ENCODE data around the gene ATP2B2.
"Not testable (repeated sequence)": the region's sequence is repeated elsewhere in the genome, so short reads cannot be mapped to it uniquely, and the experiment has no call there.

Gene ATP2B2

GRCh38 chr3:10396931-10397330, 108.5 kb downstream of the ATP2B2 start:
- DNase-seq, result no peak

- DNase-seq, result no peak
These were observed 109.3 kb downstream of the ATP2B2 start for GRCh38 chr3:10396083-10396482.

- DNase-seq, result no peak
These were observed 109.7 kb downstream of the ATP2B2 start for GRCh38 chr3:10395671-10396070.

GRCh38 chr3:10395196-10395595, 110.2 kb downstream of the ATP2B2 start:
- DNase-seq, result no peak

GRCh38 chr3:10394491-10395025, 110.8 kb downstream of the ATP2B2 start:
- DNase-seq, result no peak

- no peak for DNase-seq
These were observed 111.9 kb downstream of the ATP2B2 start for GRCh38 chr3:10393514-10393913.

- DNase-seq, result no peak
These were observed 112.4 kb downstream of the ATP2B2 start for GRCh38 chr3:10392906-10393461.

- no peak for DNase-seq
These were observed 113.1 kb downstream of the ATP2B2 start for GRCh38 chr3:10392244-10392643.

GRCh38 chr3:10391391-10391790, 114.0 kb downstream of the ATP2B2 start:
- no peak for DNase-seq

GRCh38 chr3:10390641-10391373, 114.6 kb downstream of the ATP2B2 start:
- DNase-seq, result no peak

GRCh38 chr3:10389995-10390394, 115.4 kb downstream of the ATP2B2 start:
- DNase-seq, result no peak

GRCh38 chr3:10389339-10389738, 116.0 kb downstream of the ATP2B2 start:
- DNase-seq, result no peak

GRCh38 chr3:10387881-10388609, 117.3 kb downstream of the ATP2B2 start:
- peak; percentile 41 for DNase-seq

- DNase-seq, result no peak
These were observed 119.3 kb downstream of the ATP2B2 start for GRCh38 chr3:10386121-10386520.

- DNase-seq, result no peak
These were observed 120.6 kb downstream of the ATP2B2 start for GRCh38 chr3:10384541-10385360.

- no peak for DNase-seq
These were observed 121.5 kb downstream of the ATP2B2 start for GRCh38 chr3:10383850-10384248.

GRCh38 chr3:10382892-10383849, 122.2 kb downstream of the ATP2B2 start:
- DNase-seq, result no peak

- not testable (repeated sequence) for DNase-seq
These were observed 122.9 kb downstream of the ATP2B2 start for GRCh38 chr3:10382445-10382844.

- DNase-seq, result no peak
These were observed 124.0 kb downstream of the ATP2B2 start for GRCh38 chr3:10381336-10381735.

- no peak for DNase-seq
These were observed 124.5 kb downstream of the ATP2B2 start for GRCh38 chr3:10380906-10381305.

GRCh38 chr3:10379961-10380360, 125.4 kb downstream of the ATP2B2 start:
- no peak for DNase-seq

GRCh38 chr3:10379161-10379560, 126.2 kb downstream of the ATP2B2 start:
- DNase-seq, result no peak

Measured in eye (tissue), 1 donor.